WTC11 (cell line): Measurements from ENCODE around the gene SPATA2. TPM values are rescaled to one million over a fixed set of nuclear protein-coding genes. Genes with fewer than 3 reads are reported as not detected.

Experiments
- ATAC-seq: fragments of 200-7000 bp; cut with Tn5 transposase; 2 replicates; pipeline ENCODE4 v1.10.0; 2021; ENCODE audit warnings: mild to moderate bottlenecking, moderate library complexity
- CTCF ChIA-PET: fragments of 300-600 bp; sonication (Branson Sonifier 250); formaldehyde crosslinking; loops from one replicate; lab custom pipeline; 2021; ENCODE audit warnings: antibody characterized with exemption; lab: Charles Lee
- POLR2A ChIA-PET: fragments of 350-600 bp; sonication (Branson Sonifier 250); formaldehyde crosslinking; loops from one replicate; lab custom pipeline; 2021; ENCODE audit warnings: antibody characterized with exemption; lab: Charles Lee
- DNase-seq: peaks from one replicate; pipeline ENCODE4 v3.0.0; 2021; ENCODE audit warnings: low spot score
- H3K27ac Mint-ChIP-seq: 2 replicates; pipeline ENCODE4 v1.8.0; 2021; ENCODE audit warnings: mixed read lengths
- H3K27me3 Mint-ChIP-seq: 2 replicates; pipeline ENCODE4 v1.8.0; 2021; ENCODE audit warnings: low read depth, mild to moderate bottlenecking, moderate library complexity, mixed read lengths
- H3K36me3 Mint-ChIP-seq: 2 replicates; pipeline ENCODE4 v1.8.0; 2021; ENCODE audit warnings: mixed read lengths
- H3K4me1 Mint-ChIP-seq: 2 replicates; pipeline ENCODE4 v1.8.0; 2022; ENCODE audit warnings: mixed read lengths
- H3K4me3 Mint-ChIP-seq: 2 replicates; pipeline ENCODE4 v1.8.0; 2021; ENCODE audit warnings: mild to moderate bottlenecking, moderate library complexity, mixed read lengths
- H3K9me3 Mint-ChIP-seq: 2 replicates; pipeline ENCODE4 v1.8.0; 2021; ENCODE audit warnings: mixed read lengths
- ATF1 ChIP-seq: sonication (generic); formaldehyde crosslinking; IDR thresholded peaks from 2 replicates; pipeline ENCODE4 v1.8.1; 2023; ENCODE audit warnings: mild to moderate bottlenecking, moderate library complexity, missing genetic modification reagents
- ATF6 ChIP-seq: sonication (generic); formaldehyde crosslinking; IDR thresholded peaks from 2 replicates; pipeline ENCODE4 v1.8.1; 2023; ENCODE audit warnings: mild to moderate bottlenecking, missing genetic modification reagents
- E2F5 ChIP-seq: sonication (generic); formaldehyde crosslinking; IDR thresholded peaks from 2 replicates; pipeline ENCODE4 v1.8.1; 2022; ENCODE audit warnings: mild to moderate bottlenecking, moderate library complexity, missing genetic modification reagents
- ELF4 ChIP-seq: sonication (generic); formaldehyde crosslinking; IDR thresholded peaks from 2 replicates; pipeline ENCODE4 v1.8.1; 2022; ENCODE audit warnings: low read depth, mild to moderate bottlenecking, moderate library complexity, missing genetic modification reagents
- FOXP1 ChIP-seq: sonication (generic); formaldehyde crosslinking; IDR thresholded peaks from 2 replicates; pipeline ENCODE4 v1.8.0; 2022; ENCODE audit warnings: missing genetic modification reagents, mild to moderate bottlenecking, moderate library complexity, borderline replicate concordance
- GABPB1 ChIP-seq: sonication (generic); formaldehyde crosslinking; IDR thresholded peaks from 2 replicates; pipeline ENCODE4 v1.8.1; 2023; ENCODE audit warnings: mild to moderate bottlenecking, missing genetic modification reagents
- HMGA2 ChIP-seq: fragments of 250-450 bp; sonication (Bioruptor Pico); IDR thresholded peaks from 2 replicates; pipeline ENCODE4 v1.4.0; 2021; ENCODE audit warnings: mild to moderate bottlenecking, moderate library complexity
- MYBL2 ChIP-seq: sonication (generic); formaldehyde crosslinking; IDR thresholded peaks from 2 replicates; pipeline ENCODE4 v1.8.1; 2023; ENCODE audit warnings: mild to moderate bottlenecking, moderate library complexity, missing genetic modification reagents
- NFATC4 ChIP-seq: fragments of 250-450 bp; sonication (Bioruptor Pico); IDR thresholded peaks from 2 replicates; pipeline ENCODE4 v1.9.0; 2021; ENCODE audit warnings: mild to moderate bottlenecking
- RORB ChIP-seq: fragments of 250-450 bp; sonication (Bioruptor Pico); IDR thresholded peaks from 2 replicates; pipeline ENCODE4 v1.9.0; 2021; ENCODE audit warnings: mild to moderate bottlenecking
- STAT6 ChIP-seq: sonication (generic); formaldehyde crosslinking; conservative IDR thresholded peaks from 2 replicates; pipeline ENCODE4 v1.8.1; 2023; ENCODE audit warnings: mild to moderate bottlenecking, low read depth, missing genetic modification reagents, moderate library complexity
- TEAD4 ChIP-seq: sonication (generic); formaldehyde crosslinking; IDR thresholded peaks from 2 replicates; pipeline ENCODE4 v1.8.0; 2022; ENCODE audit warnings: mild to moderate bottlenecking, missing genetic modification reagents
- USF2 ChIP-seq: sonication (generic); formaldehyde crosslinking; IDR thresholded peaks from 2 replicates; pipeline ENCODE4 v1.8.1; 2023; ENCODE audit warnings: mild to moderate bottlenecking, missing genetic modification reagents, moderate library complexity
- ZNF317 ChIP-seq: sonication (generic); formaldehyde crosslinking; IDR thresholded peaks from 2 replicates; pipeline ENCODE4 v1.8.1; 2023; ENCODE audit warnings: low read depth, mild to moderate bottlenecking, moderate library complexity, missing genetic modification reagents, borderline replicate concordance
- ZNF671 ChIP-seq: fragments of 250-450 bp; sonication (Bioruptor Pico); IDR thresholded peaks from 2 replicates; pipeline ENCODE4 v1.8.0; 2021; ENCODE audit warnings: mild to moderate bottlenecking
- total RNA-seq: library from RNA; stranded (reverse); gene quantifications from 3 replicates; pipeline ENCODE4 v1.2.3, GENCODE V29; 2021
- TF ChIP-seq, protein P1 (sequence below): sonication (generic); formaldehyde crosslinking; IDR thresholded peaks from 2 replicates; pipeline ENCODE4 v1.8.0; 2022; ENCODE audit warnings: mild to moderate bottlenecking, missing genetic modification reagents
- TF ChIP-seq, protein P2 (sequence below): sonication (generic); formaldehyde crosslinking; IDR thresholded peaks from 2 replicates; pipeline ENCODE4 v1.8.1; 2023; ENCODE audit warnings: mild to moderate bottlenecking, moderate library complexity, missing genetic modification reagents
- TF ChIP-seq, protein P3 (sequence below): fragments of 250-450 bp; sonication (Bioruptor Pico); conservative IDR thresholded peaks from 2 replicates; pipeline ENCODE4 v1.9.0; 2021; ENCODE audit warnings: mild to moderate bottlenecking

The SPATA2 gene
- total RNA-seq, 1 experiment from 2014 or later: 11.3 TPM

GRCh38 chr20:49945701-49946477 lies 30.6 kb upstream of the SPATA2 start:
- H3K27ac Mint-ChIP-seq: no peak overlapping the region
- H3K9me3 Mint-ChIP-seq: no peaks in the 10 kb centered on the region
- H3K4me3 Mint-ChIP-seq: no peak overlapping the region
- ATAC-seq (no peak), DNase-seq (no peak)
- H3K4me1 Mint-ChIP-seq: 0 out of 2 replicates have a peak, but pooled peaks cover 3% of the 10 kb centered on the region
- POLR2A ChIA-PET: interaction anchor here (0.6 kb wide), 1 partner anchor 11 kb away, joined by 3 read pairs; no protein-coding TSS in a partner anchor
- CTCF ChIA-PET: interaction anchor here (0.6 to 1.0 kb wide), 3 partner anchors 34 to 250 kb away, joined by 3 read pairs; no protein-coding TSS in a partner anchor
- peaks cover 78% of the 10 kb centered on the region for H3K36me3 Mint-ChIP-seq
- TF ChIP-seq ELF4 (CRISPR knock-in tag) (no peak), ZNF317 (CRISPR knock-in tag) (no peak), HMGA2 (CRISPR knock-in tag) (no peak), E2F5 (CRISPR knock-in tag) (no peak), ZNF671 (CRISPR knock-in tag) (no peak)
- no peaks in the 10 kb centered on the region for H3K27me3 Mint-ChIP-seq

GRCh38 chr20:49945306-49945700 lies 30.0 kb upstream of the SPATA2 start:
- peaks cover 73% of the 10 kb centered on the region for H3K36me3 Mint-ChIP-seq
- ATAC-seq: no peak
- POLR2A ChIA-PET: no interaction called here
- DNase-seq: no peak
- H3K4me3 Mint-ChIP-seq: no peak overlapping the region
- H3K9me3 Mint-ChIP-seq: no peaks in the 10 kb centered on the region
- no peak for TF ChIP-seq USF2 (CRISPR knock-in tag)
- no peak for TF ChIP-seq ATF1 (CRISPR knock-in tag)
- no peak for TF ChIP-seq FOXP1 (CRISPR knock-in tag)
- no peak for TF ChIP-seq NFATC4 (CRISPR knock-in tag)
- 0 out of 2 replicates have a peak, but pooled peaks have one; percentile 8 for TF ChIP-seq GABPB1
- TF ChIP-seq, protein P1, sequence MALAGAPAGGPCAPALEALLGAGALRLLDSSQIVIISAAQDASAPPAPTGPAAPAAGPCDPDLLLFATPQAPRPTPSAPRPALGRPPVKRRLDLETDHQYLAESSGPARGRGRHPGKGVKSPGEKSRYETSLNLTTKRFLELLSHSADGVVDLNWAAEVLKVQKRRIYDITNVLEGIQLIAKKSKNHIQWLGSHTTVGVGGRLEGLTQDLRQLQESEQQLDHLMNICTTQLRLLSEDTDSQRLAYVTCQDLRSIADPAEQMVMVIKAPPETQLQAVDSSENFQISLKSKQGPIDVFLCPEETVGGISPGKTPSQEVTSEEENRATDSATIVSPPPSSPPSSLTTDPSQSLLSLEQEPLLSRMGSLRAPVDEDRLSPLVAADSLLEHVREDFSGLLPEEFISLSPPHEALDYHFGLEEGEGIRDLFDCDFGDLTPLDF (CRISPR knock-in tag): no peak
- 0 out of 2 replicates have a peak, but pooled peaks cover 4% of the 10 kb centered on the region for H3K4me1 Mint-ChIP-seq
- no peaks in the 10 kb centered on the region for H3K27me3 Mint-ChIP-seq
- H3K27ac Mint-ChIP-seq: no peak overlapping the region
- CTCF ChIA-PET: interaction anchor here (0.6 to 1.0 kb wide), 2 partner anchors 34 to 126 kb away, joined by 3 read pairs; no protein-coding TSS in a partner anchor

- H3K27ac Mint-ChIP-seq: no peak overlapping the region
- TF ChIP-seq RORB (CRISPR knock-in tag) (no peak), MYBL2 (CRISPR knock-in tag) (no peak), STAT6 (CRISPR knock-in tag) (no peak), TEAD4 (no peak), ATF6 (CRISPR knock-in tag) (no peak)
- TF ChIP-seq, protein P2, sequence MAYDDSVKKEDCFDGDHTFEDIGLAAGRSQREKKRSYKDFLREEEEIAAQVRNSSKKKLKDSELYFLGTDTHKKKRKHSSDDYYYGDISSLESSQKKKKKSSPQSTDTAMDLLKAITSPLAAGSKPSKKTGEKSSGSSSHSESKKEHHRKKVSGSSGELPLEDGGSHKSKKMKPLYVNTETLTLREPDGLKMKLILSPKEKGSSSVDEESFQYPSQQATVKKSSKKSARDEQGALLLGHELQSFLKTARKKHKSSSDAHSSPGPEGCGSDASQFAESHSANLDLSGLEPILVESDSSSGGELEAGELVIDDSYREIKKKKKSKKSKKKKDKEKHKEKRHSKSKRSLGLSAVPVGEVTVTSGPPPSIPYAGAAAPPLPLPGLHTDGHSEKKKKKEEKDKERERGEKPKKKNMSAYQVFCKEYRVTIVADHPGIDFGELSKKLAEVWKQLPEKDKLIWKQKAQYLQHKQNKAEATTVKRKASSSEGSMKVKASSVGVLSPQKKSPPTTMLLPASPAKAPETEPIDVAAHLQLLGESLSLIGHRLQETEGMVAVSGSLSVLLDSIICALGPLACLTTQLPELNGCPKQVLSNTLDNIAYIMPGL (CRISPR knock-in tag): no peak
- TF ChIP-seq, protein P3, sequence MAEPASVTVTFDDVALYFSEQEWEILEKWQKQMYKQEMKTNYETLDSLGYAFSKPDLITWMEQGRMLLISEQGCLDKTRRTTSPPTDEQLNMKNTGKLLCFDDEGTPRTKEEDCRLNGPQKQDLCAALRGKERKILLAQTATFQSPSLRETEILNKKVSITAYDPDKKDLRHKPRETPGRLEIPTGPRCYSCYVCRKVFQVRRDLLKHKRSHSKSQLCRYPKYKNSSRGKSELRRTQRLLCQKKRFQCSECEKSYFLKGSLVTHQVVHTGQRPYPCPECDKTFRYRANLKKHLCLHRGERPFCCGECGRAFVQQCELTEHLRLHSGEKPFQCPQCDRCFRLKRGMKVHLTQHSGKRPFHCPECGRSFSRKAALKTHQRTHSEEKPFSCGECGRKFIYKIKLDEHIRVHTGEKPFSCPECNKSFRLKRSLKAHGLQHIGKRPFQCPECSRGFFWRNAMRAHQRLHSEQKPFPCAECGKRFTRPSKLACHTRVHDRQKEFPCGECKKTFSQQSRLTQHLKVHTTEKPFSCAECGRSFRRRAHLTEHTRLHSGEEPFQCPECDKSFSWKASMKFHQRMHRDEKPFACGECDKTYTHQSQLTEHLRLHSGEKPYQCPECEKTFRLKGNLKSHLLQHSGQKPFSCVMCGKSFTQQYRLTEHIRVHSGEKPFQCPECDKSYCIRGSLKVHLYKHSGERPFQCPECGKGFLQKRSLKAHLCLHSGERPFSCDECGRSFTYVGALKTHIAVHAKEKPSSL (CRISPR knock-in tag): no peak
Observed at GRCh38 chr20:49942942-49943341, 27.6 kb upstream of the SPATA2 start.

More at GRCh38 chr20:49942942-49943341, 27.6 kb upstream of the SPATA2 start:
- ATAC-seq: no peak
- no peaks in the 10 kb centered on the region for H3K9me3 Mint-ChIP-seq
- no peak overlapping the region for H3K4me3 Mint-ChIP-seq
- H3K36me3 Mint-ChIP-seq: peaks cover 62% of the 10 kb centered on the region
- ChIA-PET CTCF (interaction anchor here (0.9 to 1.2 kb wide), 2 partner anchors 22 to 129 kb away, joined by 5 to 11 read pairs; no protein-coding TSS in a partner anchor), POLR2A (interaction anchor here (0.8 kb wide), 1 partner anchor 71 kb away, joined by 5 read pairs; no protein-coding TSS in a partner anchor)
- no peak for DNase-seq
- no peaks in the 10 kb centered on the region for H3K27me3 Mint-ChIP-seq
- peaks cover 21% of the 10 kb centered on the region for H3K4me1 Mint-ChIP-seq
